GM21619 (cell line): ENCODE measurements around the gene IFRD1.

Experiments
- ATAC-seq: cut with Tn5 transposase; IDR thresholded peaks from one replicate; pipeline ENCODE4 v1.9.1; 2021; ENCODE audit not compliant: unreplicated experiment

IFRD1 gene

DNA sequence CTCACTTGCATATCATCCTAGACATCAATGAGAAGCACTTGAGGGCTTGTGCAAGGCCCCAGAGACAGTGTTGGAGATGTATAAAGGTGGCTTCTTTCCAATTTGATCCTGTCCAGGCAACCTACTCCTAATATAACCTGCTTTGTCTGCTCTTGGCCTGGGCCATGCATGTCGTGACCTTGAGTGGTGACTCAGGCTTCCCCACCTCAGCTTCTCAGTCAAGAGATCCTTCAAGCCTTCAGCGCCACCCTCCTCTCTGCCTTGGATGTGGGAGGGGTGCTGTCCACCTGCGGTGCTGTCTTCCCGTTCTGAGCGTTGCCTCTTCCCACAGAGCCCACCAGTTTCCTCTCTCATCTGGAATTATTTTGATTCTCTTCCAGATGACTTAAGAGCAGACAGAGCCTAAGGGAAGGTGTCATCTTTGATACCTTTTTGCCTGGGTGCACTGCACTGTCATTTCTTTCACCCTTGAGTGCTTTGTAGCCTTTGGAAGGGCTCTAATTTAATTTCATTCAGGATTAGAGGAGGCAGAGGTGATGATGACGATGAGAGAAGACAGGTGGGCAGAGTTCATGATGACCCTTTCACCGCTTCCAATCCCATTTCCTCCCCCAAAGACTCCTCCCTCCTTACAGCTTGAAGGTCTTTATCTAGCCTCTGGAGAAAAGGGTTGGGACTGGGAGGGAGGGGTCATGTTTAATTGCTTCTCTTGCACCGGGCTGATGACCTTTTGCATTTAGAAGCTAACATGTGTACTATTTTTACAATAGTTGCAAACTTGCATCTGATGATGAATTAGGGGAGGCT, 37.4 kb downstream of the IFRD1 start:
- no peak for ATAC-seq

DNA sequence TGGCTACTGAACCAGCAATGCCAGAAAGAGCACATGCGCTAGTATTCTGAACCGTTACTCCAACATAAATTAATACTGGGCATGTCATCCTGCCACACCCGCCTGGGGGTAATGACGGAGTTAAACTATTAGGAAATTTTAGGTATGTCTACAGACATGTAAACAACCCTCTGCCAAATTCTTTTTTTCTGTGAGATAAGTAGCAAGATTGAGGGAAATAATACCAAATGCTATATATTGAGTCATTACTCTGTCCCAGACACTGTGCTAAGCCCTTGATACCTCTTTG, 37.9 kb downstream of the IFRD1 start:
- no peak for ATAC-seq

DNA sequence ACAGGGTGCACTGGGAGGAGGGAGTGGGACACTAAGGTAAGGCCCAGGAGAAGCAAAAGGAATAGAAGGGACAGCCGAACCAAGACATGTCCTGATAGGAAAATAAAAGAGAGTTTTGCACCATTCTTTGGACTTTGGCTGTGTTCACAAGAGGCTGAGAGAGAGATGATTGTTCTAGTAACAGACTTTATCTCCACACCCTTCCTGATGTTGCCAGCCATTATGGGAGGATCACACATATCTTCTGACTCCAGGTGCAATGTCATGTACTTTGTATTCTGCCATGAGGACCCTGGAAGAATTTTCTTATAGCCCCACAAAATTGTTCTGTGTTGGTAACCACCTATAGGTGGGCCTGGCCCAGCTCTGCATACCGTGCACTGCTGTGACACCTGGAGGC, 41.9 kb downstream of the IFRD1 start:
- no peak for ATAC-seq

DNA sequence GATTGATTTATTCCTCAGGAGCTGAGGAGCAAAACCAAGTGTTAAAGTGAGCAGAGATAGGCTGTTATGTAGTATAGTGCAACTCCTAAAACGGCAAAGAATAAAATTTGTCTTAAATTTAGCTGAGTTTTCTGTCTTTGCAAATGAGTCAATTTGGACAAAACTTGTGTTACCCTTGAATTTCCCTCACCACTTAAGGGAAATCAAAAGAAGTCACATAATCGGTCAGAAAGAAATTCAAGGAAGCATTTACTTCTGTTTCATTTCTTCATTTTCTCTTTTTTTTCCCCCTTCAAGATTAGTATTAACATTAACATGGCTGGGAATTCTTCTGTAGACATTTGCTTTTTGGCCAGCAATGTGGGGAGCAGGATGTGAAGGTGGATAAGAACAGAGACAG, 44.4 kb downstream of the IFRD1 start:
- no peak for ATAC-seq

DNA sequence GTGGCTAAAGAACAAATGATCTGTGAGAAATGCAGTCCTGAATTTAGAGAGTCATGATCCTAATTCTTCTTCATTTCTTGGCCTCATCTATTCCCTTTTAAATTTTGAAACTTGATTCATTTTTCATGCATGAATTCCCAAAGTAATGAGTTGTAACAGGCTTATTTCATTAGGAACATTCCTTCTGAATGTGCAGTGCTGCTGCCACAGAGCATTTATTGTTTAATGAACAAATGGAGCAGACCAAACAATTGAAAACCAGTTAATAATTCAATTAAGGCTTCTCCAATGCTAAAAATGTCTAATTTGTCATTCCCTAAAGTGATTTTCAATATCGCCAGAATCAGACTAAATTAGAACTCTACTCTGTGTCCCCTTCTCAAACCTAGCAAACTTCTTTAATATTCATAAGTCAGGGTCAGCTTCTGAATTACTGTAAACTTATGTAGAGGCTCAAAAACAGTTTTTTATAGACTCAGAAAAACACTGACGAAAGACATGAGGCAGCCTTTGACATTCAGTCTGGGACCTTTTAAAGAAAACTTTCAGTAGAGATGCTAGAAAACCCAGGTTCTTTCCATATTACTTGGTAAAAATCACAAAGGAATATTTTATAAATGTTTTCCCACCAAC, 45.0 kb downstream of the IFRD1 start:
- ATAC-seq, result no peak

DNA sequence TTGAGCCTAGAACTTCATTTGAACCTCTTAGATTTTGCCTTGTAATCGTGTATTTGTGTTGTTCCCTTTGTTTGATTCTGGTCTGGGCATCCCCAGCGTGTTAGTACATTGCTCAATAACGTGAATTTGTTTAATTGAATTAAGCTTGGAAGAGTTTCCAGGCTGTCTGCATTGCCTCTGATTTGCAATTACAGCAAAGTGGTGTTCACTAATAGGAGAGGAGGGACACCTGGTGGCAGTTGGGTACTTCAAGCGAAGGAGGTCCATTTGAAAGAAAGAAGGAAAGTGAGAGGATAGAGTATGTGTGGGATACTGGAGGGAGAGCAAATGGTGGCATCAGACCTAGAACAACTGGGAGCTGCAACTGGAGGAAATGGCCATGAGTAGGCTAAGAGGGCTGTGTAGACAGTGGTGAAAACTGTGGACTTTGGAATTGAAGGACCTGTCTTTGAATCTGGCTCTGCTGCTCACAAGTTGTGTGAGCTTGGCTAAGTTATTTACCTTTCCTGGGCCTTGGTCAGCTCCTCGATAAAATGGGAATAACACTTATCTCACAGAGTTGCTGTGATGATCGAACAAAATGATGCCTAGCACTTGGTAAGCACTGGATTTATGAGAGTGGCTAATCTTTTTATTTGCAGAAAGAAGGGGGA, 45.7 kb downstream of the IFRD1 start:
- peak; percentile 56 for ATAC-seq

DNA sequence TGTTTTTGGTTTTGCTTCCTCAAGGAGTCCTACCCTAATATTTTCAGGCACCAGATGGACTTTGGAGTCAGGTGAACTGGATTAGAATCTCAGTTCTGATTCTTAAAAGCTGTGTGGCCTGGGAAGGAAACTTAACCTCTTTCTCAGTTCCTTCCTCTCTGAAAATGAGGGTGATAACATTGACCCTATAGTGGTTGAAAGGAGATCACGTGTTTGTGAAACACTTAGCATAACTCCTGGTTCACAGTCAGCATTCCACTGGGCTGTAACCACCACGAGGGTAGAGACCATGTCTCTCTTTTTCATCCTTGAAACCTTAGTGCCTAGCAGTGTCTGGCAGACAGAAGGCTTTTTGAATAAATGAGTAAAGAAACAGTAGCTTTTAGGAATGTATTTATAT, 47.2 kb downstream of the IFRD1 start:
- peak; percentile 82 for ATAC-seq

DNA sequence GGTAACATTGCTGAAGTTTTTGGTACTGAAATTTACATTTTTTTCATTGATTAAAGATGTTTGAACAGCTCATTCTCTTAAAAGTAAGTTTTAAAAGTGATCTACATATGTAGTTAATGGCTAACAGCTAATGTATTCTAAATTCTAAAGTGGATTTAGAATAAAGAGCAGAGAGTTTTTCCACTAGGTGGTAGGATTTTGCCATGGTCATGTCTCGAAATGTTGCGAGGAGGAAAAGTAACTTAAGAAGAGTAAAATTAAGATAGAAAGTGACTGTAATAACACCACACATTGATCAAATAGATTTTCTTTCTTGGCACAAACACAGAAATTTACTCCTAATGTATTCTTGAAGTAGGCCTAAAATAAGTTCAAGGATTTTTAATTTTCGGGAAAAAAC, 50.4 kb downstream of the IFRD1 start:
- ATAC-seq, result no peak

DNA sequence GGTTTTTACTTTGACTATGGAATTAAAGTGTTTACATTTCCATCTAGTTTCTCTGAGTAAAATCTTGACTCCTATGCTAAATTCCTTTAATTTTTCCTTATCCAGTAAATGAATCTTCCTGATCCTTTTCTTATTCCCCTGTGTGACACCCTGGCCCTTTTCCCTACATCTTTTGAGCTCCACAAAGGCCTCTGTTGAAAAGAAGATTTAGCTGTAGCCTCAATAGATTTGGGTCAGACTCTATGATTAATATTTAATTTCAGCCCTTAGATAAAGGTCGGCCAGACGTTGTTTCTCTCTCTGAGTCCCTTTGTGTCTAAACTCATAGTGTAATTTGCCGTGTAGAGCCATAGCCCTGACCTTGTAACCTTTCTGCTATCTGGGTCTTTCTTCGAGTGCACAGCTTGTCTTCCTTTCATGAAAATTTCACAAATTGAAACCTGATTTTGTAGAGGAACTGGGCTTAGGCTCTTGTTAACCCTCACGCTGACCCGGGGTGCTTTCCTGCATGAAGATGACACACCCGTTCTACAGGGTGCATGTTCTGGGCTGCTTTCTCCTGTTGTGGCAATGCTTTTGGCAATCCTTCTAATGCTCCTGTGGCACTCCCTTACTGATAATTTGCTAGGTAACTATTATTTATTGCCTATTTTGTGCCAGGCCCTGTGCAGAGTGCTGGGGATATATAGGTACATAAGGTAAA, 51.7 kb downstream of the IFRD1 start:
- no peak for ATAC-seq

DNA sequence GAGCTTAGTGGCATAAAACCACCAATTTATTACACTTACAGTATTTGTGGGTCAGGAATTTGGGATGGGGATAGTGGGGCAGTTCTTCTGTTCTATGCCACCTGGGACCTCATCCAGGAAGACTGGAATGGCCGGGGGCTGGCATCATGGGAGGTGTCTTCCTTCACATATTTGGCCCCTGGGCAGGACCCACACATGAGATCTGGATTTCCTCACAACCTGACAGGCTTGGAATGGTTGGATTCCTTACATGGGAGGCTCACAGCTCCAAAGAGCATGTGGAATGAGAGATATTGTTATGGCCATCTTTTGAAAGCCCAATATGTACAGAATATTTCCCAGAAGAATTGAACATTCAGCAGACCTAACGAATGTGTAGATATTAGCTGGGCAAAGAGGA, 52.4 kb downstream of the IFRD1 start:
- no peak for ATAC-seq

DNA sequence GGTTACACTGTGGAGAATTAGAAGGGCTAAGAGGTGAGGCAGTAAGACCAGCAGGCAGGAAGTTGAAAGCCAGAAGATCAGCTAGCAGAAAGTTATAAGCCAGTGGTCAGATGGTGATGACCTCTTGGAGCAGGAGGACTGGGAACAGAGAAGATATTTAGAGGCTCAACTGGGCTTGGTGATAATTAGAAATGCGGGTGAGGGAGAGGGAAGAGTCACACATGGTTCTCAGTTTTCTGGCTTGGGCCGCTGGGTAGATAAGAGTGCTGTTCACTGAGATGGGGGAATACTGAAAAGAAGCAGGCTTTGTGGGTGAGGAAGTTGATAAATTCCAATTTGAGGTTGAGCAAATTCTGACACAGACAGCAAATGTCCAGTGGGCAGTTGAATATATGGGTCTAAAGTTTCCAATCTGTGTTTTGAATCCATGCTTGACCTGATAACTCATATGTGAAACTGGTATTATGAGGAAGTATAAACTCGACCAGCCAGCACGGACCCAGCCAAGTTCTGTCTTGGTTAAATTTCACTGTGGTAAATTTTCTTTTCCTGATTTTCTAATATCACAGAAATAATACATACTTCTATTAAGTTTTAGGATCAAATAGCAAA, 53.2 kb downstream of the IFRD1 start:
- ATAC-seq, result no peak

DNA sequence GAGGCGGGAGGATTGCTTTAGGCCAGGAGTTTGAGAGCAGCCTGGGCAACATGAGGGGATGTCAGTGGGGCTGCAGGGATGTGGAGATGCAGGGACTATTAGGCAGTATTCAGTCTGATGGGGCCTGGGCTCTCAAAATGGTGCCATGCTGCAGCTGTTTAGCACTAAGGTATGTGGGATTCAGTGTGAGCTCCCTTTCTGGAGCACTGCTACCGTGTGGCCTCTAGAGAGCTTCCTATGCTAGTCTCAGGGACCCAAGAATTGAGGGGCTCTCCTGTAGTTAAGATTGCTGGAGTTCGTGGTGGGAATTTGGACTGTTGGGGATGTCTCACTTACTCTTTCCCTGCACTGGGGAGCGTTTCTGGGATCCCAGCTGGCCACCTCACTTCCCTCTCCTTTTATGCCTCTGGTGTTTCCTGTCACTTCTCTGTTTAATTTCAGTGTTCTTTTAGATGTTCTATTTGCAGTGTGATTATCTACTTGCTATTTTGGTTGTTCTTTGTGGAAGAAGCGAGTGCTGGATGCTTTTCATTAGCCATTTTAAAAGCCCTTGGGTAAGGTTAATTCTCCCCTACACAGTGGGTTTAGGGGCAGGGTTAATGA, 53.9 kb downstream of the IFRD1 start:
- no peak for ATAC-seq

DNA sequence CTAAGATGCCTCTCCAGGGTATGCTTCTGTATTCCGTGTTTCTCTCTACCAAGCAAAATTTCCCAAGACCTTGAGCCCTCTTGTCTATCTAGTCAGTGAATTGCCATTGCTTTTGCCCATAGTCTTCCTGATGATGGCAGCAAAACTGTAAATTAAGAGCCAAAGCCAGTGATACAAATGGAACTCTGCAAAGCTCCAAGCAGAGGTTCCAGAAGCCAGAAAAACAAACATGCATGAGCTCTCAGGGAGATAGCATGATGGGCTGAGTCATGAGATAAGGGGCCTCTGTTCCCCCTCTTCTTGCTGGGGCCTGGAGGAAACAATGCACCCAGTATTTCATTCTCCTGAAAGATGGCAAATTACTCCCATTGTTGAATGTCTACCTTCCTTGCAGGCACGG, 55.2 kb downstream of the IFRD1 start:
- ATAC-seq, result no peak

DNA sequence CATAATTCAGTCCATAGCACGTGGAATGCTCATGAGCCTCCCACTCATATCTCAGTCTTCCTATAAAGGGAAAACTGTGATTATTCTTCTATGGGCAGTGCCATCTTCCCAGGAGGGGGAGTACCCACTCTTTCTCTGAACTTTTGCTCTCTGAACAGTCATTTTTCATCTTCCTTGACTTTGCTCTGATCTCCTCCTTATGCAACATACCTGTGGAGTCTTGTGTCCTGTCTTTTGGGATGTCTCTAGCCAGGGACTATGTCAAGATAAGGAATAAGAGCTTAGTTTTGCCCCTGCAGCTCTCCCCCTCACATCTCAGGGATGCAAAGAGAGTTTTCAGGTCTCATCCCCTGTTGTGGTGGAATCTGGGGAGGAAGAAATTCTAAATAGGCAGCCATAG, 58.1 kb downstream of the IFRD1 start:
- ATAC-seq, result no peak

DNA sequence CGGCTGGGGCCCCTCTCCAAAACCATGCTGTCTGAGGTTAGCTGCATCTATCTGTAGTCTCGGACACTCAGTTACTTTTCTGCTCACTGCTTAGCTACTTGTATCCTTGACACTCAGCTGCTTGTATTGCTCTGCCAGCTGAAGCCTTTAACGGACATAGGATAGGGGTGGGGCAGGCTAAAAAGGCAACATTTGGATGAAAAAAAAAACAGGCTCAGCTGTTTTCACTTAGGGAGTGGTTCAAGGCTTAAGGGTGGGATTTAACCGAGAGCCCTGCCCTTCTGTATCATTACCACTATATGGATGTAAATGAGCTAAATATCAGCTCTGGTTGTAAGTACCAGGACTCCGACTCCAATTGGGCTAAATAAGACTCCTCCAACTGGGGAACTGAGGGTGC, 59.1 kb downstream of the IFRD1 start:
- no peak for ATAC-seq

DNA sequence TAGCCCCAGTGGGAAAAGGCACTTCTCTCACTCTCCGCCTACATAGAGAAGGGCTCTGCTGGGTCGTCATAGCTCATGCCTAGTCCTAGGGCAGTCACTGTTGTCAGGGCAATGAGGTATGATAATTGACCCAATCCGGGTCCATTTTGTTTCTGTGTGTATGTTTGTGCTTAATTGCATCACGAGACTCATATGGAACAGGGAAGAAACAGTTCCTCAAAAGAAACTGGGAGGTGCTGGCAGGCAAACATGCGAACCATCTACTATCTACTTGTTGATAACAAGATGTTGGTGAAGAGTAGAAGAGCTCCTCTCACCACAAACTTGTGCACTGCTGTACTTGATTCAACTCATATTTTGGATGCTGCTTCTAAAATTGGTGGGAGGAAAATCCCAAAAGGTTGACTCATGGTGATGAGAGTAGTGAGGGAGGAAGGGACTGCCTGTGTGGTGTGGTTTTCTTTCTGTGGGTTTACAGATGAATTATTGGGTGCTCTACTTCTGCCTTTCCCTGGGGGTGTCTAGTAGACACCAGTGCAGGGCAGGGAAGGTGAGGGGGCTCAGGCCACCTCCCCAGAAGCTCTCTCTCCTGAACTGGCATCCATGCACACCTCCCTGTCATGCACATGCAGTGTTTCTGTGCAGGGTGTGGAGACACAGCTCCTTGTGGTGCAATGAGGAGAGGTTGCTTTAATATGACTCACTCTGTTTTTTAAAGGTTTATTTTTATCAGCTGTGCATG, 59.9 kb downstream of the IFRD1 start:
- ATAC-seq, result peak; percentile 57

DNA sequence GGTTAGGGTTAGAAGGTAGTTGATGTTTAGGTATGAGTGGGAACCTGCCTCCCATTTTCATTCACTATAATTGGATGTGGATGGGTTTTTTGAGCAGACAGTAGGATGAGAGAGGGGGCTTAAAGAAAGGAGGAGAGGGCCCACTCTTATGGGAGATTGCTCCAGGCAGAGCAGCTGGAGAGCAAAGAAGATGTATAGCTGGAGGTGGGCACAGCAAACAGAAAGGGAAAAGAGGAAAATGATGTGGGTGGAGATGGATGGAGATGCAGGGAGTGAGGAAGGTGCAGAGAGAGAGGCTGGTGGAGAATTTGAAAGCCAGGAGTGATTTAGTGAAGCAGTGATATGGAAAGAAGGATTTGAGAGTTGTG, 60.5 kb downstream of the IFRD1 start:
- no peak for ATAC-seq

DNA sequence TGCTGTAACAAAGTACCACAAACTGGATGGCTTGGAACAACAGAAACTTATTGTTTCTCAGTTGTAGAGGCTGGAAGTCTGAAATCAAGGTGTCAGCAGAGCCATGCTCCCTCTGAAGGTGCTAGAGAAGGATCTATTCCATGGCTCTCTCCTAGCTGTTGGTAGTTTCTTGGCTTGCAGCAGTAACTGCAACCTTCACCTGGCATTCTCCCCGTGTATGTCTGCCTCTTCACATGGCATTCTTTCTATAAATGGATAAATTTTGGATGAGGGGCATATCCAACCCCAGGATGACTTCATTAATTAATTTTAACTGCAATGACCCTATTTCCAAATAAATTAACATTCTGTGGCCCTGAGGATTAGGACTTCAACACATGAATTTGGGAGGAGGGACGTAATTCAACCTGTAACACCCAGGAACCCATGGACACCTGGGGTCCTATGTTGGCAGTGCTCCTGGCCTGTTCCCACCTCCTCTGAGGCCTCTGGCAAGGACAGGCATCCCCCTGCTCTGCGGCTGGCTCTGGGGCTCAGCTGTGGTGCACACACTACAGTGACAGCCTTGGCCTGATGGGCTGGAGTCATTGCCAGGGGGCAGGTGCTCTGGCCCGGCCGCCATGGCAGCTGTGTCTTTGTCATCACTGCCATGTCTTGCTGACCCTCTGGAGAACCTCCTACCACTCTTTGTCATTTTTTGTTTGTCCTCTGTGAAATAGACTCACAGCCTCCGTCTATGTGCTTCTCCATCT, 61.4 kb downstream of the IFRD1 start:
- ATAC-seq, result no peak

DNA sequence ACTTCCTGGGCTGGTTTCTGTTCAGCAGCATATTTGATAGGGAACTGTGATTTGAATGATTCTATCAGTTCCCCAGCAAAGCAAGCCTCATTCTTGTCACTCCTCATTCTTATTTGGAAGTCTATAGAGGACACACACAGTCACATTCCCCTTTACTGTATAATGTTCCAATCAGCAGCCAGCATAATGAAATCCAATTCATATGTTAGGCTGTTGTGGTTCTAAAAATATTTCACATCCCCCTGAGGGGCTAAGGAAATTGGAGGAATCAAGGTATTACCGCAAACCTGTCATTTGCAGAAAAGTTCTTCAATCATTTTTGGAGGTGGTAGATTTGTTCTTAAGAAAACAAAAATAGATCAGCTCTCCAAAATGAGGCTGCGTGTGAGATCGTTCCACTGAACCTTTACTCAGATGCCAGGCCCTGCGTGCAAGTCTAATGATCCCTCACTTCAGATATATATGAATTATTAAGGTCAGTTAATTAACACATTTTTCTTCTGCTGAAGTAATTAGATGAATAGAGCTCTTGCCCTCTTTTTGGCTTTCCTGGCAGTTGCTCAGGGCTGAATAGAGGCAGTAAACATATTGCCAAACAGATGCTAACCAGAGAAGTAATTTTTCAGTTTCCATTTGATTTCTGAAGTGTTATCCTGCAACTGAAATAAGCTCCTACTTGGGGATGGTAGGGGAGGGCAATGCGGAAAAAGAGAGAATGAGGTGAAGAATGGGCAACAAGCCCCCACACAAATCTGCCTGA, 62.4 kb downstream of the IFRD1 start:
- no peak for ATAC-seq
